ENCODE data around the gene PDIA5. TPM values are rescaled to one million over a fixed set of nuclear protein-coding genes. Genes with fewer than 3 reads are reported as not detected.

The PDIA5 gene
- total RNA-seq, 1 donor from 2014 or later: 49.4 TPM

DNA sequence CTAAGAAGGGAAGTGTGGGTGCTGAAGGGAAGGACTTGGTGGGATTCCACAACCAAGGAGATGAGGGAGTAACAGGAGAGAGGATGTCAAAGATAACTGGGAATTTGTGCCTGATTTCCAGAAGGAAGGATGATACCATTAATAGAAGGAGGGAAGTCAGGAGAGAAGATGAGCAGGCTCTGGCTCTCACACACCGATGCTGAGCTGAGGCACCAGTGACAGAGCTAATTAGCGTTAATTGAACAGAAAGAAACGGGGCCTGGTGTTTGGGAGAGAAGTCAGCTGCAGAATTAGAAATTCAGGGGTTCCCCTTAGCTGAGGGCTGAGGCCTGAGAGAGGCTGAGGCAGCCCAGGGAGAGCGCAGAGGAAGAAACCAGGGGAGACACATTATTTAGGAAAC lies 11.9 kb upstream of the PDIA5 start:
- peaks cover 33% of the 10 kb centered on the region for H3K4me1 Mint-ChIP-seq (ENCODE audit: low read depth, unreplicated experiment)
- peaks cover 3% of the 10 kb centered on the region for H3K9me3 Mint-ChIP-seq (ENCODE audit: unreplicated experiment)
- no peaks in the 10 kb centered on the region for H3K27me3 Mint-ChIP-seq (ENCODE audit: unreplicated experiment)
- no peaks in the 10 kb centered on the region for H3K36me3 Mint-ChIP-seq (ENCODE audit: unreplicated experiment)
- H3K27ac Mint-ChIP-seq (ENCODE audit: unreplicated experiment): peak overlapping the region; percentile 14
- TF ChIP-seq, protein P1, sequence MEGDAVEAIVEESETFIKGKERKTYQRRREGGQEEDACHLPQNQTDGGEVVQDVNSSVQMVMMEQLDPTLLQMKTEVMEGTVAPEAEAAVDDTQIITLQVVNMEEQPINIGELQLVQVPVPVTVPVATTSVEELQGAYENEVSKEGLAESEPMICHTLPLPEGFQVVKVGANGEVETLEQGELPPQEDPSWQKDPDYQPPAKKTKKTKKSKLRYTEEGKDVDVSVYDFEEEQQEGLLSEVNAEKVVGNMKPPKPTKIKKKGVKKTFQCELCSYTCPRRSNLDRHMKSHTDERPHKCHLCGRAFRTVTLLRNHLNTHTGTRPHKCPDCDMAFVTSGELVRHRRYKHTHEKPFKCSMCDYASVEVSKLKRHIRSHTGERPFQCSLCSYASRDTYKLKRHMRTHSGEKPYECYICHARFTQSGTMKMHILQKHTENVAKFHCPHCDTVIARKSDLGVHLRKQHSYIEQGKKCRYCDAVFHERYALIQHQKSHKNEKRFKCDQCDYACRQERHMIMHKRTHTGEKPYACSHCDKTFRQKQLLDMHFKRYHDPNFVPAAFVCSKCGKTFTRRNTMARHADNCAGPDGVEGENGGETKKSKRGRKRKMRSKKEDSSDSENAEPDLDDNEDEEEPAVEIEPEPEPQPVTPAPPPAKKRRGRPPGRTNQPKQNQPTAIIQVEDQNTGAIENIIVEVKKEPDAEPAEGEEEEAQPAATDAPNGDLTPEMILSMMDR (IDR thresholded peaks at IDR 0.05; ENCODE audit: partially characterized antibody, unreplicated experiment): no peak
- H3K4me3 Mint-ChIP-seq (ENCODE audit: unreplicated experiment): peak overlapping the region; percentile 40
- DNase-seq: no peak

DNA sequence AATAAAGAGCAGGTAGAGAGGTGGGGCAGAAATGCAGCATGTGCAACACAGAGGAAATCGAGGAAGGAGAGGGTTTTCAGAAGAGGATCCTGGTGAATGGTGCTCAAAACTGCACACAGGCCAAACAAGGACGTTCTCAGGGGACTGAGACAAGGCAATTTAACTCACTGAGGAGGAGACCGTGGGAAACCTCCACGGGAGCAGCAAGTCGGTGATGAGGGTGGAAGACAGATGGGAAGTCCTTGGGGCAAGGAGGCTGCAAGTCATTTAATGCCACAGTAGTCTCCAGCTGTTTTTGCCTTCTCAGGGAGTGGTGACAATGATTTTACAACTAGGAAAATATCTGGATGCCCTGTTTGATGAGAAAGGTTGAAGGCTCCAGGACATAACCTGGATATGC lies 11.5 kb upstream of the PDIA5 start:
- DNase-seq: no peak
- H3K36me3 Mint-ChIP-seq (ENCODE audit: unreplicated experiment): no peaks in the 10 kb centered on the region
- H3K9me3 Mint-ChIP-seq (ENCODE audit: unreplicated experiment): peaks cover 3% of the 10 kb centered on the region
- no peaks in the 10 kb centered on the region for H3K27me3 Mint-ChIP-seq (ENCODE audit: unreplicated experiment)
- TF ChIP-seq, protein P1 (IDR thresholded peaks at IDR 0.05; ENCODE audit: partially characterized antibody, unreplicated experiment): no peak
- H3K4me1 Mint-ChIP-seq (ENCODE audit: low read depth, unreplicated experiment): peaks cover 30% of the 10 kb centered on the region
- H3K27ac Mint-ChIP-seq (ENCODE audit: unreplicated experiment): peak overlapping the region; percentile 14
- peak overlapping the region; percentile 40 for H3K4me3 Mint-ChIP-seq (ENCODE audit: unreplicated experiment)

DNA sequence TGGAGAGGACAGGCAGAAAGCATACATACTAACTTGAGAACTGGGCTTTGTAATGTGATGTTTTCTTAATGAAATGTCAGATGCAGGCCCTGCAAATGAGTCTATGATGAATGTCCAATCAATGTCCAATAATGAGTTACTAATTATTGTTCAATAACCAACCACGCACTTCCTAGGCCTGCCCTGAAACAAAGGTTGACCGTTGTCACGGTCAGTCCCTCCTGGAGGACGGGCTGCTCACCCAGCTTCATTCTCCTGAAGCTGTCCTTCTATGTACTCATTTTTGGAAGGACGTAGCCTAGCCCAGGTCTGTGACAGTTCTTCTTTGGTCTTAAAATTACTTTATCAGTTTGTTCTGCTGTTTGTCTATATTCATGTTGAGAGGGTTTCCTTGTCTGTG lies 8.3 kb upstream of the PDIA5 start:
- Mint-ChIP-seq H3K9me3 (ENCODE audit: unreplicated experiment) (peaks cover 2% of the 10 kb centered on the region), H3K27me3 (ENCODE audit: unreplicated experiment) (no peaks in the 10 kb centered on the region), H3K36me3 (ENCODE audit: unreplicated experiment) (no peaks in the 10 kb centered on the region), H3K4me3 (ENCODE audit: unreplicated experiment) (no peak overlapping the region), H3K27ac (ENCODE audit: unreplicated experiment) (no peak overlapping the region), H3K4me1 (ENCODE audit: low read depth, unreplicated experiment) (peaks cover 28% of the 10 kb centered on the region)
- TF ChIP-seq, protein P1 (IDR thresholded peaks at IDR 0.05; ENCODE audit: partially characterized antibody, unreplicated experiment): no peak
- DNase-seq: no peak

DNA sequence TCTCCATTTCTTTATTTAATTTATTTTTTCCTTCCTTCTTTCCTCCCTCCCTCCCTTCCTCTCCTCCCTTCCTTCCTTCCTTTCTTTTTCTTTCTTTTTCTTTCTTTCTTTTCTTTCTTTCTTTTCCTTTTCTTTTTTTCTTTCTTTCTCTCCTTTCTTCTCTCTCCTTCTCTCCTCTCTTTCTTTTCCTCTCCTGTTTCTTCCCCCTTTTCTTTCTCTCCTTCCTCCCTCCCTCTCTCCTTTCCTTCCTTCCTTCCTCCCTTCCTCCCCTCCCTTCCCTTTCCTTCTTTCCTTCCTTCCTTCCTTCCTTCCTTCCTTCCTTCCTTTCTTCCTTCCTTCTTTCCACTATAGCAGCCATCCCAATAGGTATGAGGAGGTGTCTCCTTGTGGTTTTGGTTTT lies 6.8 kb upstream of the PDIA5 start:
- Mint-ChIP-seq H3K4me3 (ENCODE audit: unreplicated experiment) (no peak overlapping the region), H3K9me3 (ENCODE audit: unreplicated experiment) (peaks cover 6% of the 10 kb centered on the region), H3K27ac (ENCODE audit: unreplicated experiment) (no peak overlapping the region), H3K4me1 (ENCODE audit: low read depth, unreplicated experiment) (peaks cover 18% of the 10 kb centered on the region), H3K27me3 (ENCODE audit: unreplicated experiment) (peaks cover 4% of the 10 kb centered on the region), H3K36me3 (ENCODE audit: unreplicated experiment) (no peaks in the 10 kb centered on the region)
- TF ChIP-seq, protein P1 (IDR thresholded peaks at IDR 0.05; ENCODE audit: partially characterized antibody, unreplicated experiment): no peak
- DNase-seq: no peak

DNA sequence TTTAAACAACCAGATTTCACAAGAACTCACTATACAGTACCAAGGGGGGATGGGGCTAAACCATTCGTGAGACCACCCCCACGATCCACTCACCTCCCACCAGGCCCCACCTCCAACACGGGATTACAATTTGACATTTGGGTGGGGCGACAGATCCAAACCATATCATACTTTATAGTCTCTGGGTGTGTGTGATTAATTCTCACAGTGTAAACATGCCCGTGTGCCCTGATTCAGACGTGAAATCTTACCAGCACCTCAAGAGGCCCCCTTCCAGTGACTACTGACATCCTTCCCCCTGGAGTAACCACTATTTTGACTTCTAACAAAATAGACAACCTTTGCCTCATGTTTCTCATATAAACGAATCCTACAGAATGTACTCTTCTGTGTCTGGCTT lies 5.0 kb upstream of the PDIA5 start:
- Mint-ChIP-seq H3K9me3 (ENCODE audit: unreplicated experiment) (peaks cover 7% of the 10 kb centered on the region), H3K27me3 (ENCODE audit: unreplicated experiment) (peaks cover 9% of the 10 kb centered on the region), H3K4me3 (ENCODE audit: unreplicated experiment) (no peak overlapping the region), H3K4me1 (ENCODE audit: low read depth, unreplicated experiment) (peaks cover 11% of the 10 kb centered on the region), H3K27ac (ENCODE audit: unreplicated experiment) (no peak overlapping the region), H3K36me3 (ENCODE audit: unreplicated experiment) (no peaks in the 10 kb centered on the region)
- TF ChIP-seq, protein P1 (IDR thresholded peaks at IDR 0.05; ENCODE audit: partially characterized antibody, unreplicated experiment): no peak
- DNase-seq: no peak
